SKM-1 (cell line): Measurements from ENCODE around the gene AQR.
"Not testable (repeated sequence)": the region's sequence is repeated elsewhere in the genome, so short reads cannot be mapped to it uniquely, and the experiment has no call there.

Experiments
- DNase-seq: peaks from one replicate; lab custom pipeline; 2025; ENCODE audit not compliant: unreplicated experiment; lab: John Stamatoyannopoulos, UW

AQR gene

DNA sequence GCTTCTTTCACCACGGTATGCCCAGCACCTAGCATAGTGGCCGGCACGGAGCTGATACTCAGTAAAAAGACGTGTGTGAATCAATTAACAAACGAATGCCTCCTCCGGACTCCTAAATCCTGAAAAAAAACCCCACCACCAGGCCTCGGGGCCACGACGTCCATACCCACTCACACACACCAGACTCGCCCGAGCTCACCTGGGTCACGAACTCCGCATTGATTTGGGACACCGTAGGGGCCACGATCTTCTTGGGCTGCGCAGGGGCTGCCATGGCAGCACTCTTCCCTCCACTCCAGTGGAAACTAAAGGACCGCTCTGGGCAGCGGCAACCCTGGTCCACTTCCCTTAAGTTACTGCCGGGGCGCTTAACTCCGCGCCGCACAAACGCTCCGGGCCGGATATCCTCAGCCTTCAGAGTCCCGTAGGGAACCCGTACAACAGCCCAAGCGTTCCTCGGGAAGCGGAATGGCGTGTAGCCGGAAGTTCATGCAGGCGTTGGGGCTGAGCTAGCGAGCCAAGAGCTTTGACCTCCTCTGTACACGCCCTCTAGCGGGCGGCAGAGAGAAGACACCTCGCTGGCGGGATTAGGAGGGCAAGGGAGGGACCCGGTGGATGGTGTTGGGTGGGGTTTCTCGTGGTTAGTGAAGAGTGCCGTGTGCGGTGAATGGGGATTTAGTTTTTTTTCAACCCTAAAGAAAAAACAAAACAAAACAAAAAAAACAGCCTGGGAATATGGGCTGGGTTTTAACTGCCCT, at the start of gene AQR:
TSS of gene AQR (minus strand) at position 403 of the 758 bp plus-strand sequence. CDS start at position 274, 129 bp downstream.
- peak; percentile 98 for DNase-seq

DNA sequence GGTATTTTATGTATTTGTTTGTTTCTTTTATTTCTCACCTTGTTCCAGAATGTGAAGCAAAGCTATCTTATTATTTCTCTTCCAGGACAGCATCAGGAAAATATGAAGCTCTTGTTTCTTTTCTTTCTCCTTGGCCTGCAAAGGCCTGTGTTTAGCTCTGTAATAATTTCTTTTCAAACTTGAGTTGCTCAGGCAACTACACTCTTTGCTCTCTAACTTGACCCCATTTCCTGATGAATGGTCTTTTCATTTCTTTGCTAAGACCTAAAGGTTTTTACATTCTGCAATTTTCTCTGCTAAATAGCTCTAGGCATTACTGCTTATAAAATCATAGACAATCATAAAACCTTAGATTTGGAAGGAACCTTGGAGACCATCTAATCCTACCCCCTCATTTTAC, 44.7 kb upstream of the AQR start:
- DNase-seq, result no peak

DNA sequence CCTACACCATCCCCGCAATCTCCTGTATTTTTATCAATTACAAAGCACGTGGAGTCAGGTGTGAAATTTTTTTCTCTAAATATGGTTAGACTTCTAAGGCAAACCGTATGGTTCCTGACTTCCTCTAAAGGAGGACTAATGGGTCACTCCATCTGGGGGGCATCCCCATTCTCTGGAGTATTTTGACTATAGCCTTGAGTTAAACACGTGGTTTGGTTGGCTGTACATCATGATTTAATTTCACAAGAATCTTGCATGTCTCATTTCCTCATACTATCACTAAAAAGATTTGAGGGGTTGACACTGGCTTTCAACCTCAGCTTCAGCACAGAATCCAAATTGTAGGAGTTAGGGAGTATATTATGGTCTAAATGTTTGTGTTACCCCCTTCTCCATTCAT, 43.8 kb upstream of the AQR start:
- no peak for DNase-seq

GRCh38 chr15:35007397-35007796, 37.9 kb upstream of the AQR start:
- no peak for DNase-seq

DNA sequence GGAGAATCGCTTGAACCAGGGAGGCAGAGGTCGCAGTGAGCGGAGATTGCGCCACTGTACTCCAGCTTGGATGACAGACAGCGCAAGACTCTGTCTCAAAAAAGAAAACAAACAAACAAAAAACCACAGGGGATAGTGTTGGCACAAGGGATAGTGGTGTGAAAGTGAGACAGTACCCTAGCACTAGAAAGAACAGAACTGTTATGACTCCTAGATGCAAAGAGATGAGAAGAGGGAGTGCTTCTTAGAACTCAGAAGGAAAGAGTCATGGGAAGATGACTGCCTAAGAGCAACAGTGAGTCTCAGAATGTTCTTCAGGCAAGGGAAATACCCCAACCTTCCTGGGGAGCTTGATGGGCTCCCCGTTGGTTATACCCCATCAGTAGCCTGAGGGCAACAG, 36.4 kb upstream of the AQR start:
- no peak for DNase-seq

- no peak for DNase-seq
Measured at GRCh38 chr15:35003928-35004327, 34.4 kb upstream of the AQR start.

DNA sequence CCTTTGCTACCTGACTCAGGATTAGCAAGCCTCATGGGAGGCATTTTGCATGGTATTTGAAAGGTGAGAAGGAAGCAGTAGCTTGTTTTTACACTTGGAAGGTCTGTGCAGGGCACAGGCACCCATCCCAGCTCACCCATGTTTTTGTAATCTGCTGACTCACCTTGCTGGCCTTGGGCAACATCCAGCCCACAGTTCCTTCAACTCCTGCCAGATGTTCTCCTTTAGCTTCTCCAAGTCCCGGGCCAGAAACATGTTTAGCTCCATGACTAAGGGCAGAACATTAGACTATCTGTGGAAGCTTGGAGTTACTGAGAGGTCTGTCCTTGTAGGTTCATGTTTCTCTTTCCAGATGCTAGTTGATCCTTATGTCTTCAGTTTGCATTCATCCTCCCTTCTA, 31.0 kb upstream of the AQR start:
- no peak for DNase-seq

DNA sequence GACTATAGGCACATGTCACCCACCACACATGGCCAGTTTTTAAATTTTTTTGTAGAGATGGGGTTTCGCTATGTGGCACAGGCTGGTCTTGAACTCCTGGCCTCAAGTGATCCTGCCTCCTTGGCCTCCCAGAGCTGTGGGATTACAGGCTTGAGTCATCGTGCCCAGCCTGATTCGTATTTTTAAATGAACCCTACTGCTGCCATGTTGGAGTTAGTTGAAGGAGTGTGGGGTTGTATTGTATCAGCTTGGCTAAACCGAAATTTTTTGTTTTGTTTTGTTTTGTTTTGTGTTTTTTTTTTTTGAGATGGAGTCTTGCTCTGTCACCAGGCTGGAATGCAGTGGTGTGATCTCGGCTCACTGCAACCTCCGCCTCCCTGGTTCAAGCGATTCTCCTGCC, 30.4 kb upstream of the AQR start:
- DNase-seq, result no peak

GRCh38 chr15:34994925-34995324, 25.4 kb upstream of the AQR start:
- DNase-seq, result no peak

- no peak for DNase-seq
Measured at GRCh38 chr15:34993877-34994276, 24.3 kb upstream of the AQR start.

DNA sequence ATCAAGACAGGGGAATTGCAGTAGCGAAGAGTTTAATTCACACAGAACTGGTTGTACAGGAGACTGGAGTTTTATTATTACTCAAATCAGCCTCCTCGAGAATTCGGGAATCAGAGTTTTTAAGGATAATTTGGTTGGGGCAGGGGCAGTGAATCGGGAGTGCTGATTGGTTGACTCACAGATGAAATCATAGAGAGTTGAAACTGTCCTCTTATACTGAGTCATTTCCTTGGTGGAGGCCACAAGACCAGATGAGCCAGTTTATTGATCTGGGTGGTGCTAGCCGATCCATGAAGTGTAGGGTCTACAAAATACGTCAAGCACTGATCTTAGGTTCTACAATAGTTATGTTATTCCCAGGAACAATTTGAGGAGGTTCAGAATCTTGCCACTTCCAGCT, 23.9 kb upstream of the AQR start:
- DNase-seq, result no peak

DNA sequence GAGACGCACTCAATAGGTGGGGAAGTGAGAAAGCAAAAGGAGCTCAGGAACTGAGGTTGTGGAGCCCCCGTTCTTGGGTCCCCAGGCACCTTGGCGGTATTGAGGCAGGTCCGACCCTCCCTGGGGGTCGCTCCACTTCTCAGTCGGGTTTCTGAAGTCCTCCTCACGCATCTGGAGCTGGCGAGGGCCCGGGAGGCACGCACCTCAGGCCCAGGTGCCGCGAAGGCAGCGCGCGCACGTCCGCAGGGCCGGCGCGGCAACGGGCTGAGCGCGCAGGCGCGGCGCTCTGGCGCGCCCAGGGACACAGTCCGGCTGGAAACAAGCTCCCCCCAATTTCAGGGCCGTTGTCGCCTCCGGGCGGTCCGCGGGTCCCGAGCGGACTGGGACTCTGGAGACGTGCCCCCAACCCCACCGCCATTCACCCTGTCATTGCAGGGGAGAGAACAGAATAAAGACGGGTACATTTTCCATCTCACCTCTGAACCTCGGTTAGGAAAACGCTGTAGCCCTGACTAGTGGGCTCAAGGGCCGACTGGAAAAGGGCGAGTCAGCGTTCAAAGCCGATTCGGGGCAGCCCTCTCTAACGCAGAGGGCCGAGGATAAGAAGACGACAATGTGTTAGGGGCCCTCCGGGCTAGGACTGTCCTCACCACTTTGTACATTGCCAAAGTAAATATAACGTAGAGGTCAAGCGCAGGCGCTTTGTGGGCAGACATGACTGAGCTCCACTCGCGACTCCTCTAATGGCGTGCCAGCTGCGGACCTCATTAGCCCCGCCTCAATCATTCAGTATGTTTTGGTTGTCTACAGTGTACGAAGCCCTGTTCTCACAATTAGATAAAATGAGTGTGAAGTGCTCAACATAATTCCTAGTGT, 18.7 kb upstream of the AQR start, which contains the start of gene ZNF770:
TSS of gene ZNF770 (minus strand) at position 261 of the 876 bp plus-strand sequence. CDS start 4,853 bp downstream, outside the sequence.
- peak; percentile 69 for DNase-seq

- no peak for DNase-seq
Measured at GRCh38 chr15:34987609-34988026, 18.1 kb upstream of the AQR start.

- DNase-seq, result no peak
Measured at GRCh38 chr15:34986771-34987480, 17.4 kb upstream of the AQR start.

DNA sequence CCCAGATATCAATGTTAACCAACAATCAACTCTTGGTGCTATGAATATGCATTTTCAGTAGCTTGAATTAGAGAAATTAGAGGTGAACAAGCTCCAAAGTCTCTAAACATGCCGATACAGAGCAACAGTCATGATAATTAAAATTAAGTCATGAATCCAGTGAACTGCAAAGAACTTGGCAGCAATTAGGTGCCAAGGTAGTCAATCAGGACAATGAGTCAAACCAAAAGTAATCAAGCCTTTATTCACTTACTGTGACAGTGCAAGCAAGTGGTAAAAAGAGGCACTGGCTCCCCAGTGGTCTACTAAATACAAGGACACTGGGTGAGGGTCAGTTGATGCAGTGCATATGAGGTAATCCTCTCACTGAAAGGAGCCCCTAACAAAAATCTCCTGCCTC, 16.8 kb upstream of the AQR start:
- no peak for DNase-seq

DNA sequence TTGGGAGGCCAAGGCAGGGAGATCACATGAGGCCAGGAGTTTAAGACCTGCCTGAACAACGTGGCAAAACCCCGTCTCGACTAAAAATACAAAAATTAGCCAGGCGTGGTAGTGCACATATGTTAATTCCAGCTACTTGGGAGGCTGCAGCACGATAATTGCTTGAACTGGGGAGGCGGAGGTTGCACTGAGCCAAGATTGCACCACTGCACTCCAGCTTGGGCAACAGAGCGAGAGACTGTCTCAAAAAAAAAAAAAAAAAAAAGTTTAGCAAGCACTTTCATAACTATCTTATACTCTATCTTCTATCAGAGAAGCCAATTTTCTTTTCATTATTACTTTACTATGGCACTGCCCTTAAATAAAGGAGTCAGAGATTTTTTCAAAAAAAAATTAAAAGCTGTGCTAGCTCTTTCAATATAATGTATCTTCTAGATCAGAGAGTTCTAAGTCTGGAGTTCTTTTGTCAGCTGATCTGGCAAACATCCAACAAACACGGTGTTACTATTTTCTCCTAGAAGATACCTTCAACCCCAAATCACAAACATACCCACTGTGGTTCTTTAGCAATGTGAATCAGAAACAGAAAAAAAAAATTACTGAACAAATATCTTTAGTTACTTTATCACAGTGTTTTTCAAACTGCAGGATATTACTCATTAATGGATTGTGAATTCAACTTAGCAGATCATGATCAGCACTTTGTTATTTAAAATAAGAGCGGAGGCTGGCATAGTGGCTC, 15.5 kb upstream of the AQR start:
- DNase-seq, result no peak

- DNase-seq, result no peak
Measured at GRCh38 chr15:34976743-34977142, 7.2 kb upstream of the AQR start.

DNA sequence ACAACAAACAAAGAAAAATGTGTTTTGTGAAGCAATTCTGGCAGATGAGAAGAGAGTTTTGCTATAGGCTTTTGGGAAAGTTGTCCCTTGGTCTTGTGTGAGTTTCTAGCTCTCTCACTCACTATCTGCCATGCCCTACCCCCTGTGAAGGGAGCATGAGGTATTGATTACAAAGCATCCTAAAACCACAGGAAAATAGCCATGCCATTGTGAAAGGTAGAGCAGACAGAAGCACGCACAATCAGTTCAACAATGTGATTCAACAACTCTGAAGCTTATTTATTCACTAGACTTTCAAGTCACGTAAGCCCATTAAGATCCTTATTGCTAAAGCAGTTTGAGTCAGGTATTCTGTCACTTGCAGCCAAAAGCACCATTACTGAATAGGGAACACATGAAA, 6.5 kb upstream of the AQR start:
- no peak for DNase-seq

- DNase-seq, result no peak
Measured at GRCh38 chr15:34973512-34973911, 4.0 kb upstream of the AQR start.

DNA sequence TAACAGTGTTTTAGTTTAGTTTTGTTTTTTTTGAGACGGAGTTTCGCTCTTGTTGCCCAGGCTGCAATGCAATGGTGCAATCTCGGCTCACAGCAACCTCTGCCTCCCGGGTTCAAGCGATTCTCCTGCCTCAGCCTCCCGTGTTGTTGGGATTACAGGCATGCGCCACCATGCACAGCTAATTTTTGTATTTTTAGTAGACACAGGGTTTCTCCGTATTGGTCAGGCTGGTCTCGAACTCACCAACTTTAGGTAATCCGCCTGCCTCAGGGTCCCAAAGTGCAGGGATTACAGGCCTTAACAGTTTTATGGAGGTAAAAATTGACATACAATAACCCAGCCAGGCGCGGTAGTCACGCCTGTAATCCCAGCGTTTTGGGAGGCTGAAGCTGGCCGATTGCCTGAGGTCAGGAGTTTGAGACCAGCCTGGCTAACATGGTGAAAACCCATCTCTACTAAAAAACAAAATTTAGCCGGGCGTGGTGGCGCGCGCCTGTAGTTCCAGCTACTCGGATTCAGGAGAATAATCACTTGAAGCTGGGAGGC, 629 bp upstream of the AQR start:
- DNase-seq, result not testable (repeated sequence)

- no peak for DNase-seq
Measured at GRCh38 chr15:34964277-34964676, 5.3 kb downstream of the AQR start.
